KMS-11 (cell line): ENCODE measurements around the gene ANKRD55.
"Not testable (repeated sequence)": the region's sequence is repeated elsewhere in the genome, so short reads cannot be mapped to it uniquely, and the experiment has no call there.

ENCODE experiments used
- H2AFZ ChIP-seq: fragments of 200-600 bp; sonication (generic); 2 replicates; pipeline ENCODE4 v1.6.1; 2016; ENCODE audit warnings: antibody characterized with exemption, mixed run types, low read depth
- H3K27ac ChIP-seq: fragments of 200-600 bp; sonication (generic); 2 replicates; pipeline ENCODE4 v1.6.1; 2016; ENCODE audit warnings: mild to moderate bottlenecking, mixed run types
- H3K27me3 ChIP-seq: fragments of 200-600 bp; sonication (generic); 2 replicates; pipeline ENCODE4 v1.6.1; 2017; ENCODE audit warnings: mild to moderate bottlenecking, low read depth, mixed run types, moderate library complexity; ENCODE audit not compliant: insufficient read depth
- H3K36me3 ChIP-seq: fragments of 200-600 bp; sonication (generic); 2 replicates; pipeline ENCODE4 v1.6.1; 2017; ENCODE audit warnings: mild to moderate bottlenecking, mixed run types; ENCODE audit not compliant: insufficient read depth
- H3K4me1 ChIP-seq: fragments of 200-600 bp; sonication (generic); 2 replicates; pipeline ENCODE4 v1.6.1; 2016; ENCODE audit warnings: mild to moderate bottlenecking, low read depth, mixed run types; ENCODE audit not compliant: poor library complexity, severe bottlenecking
- H3K4me2 ChIP-seq: fragments of 200-600 bp; sonication (generic); 2 replicates; pipeline ENCODE4 v1.7.0; 2016; ENCODE audit warnings: mild to moderate bottlenecking, mixed run types
- H3K4me3 ChIP-seq: fragments of 200-600 bp; sonication (generic); IDR thresholded peaks from 2 replicates; pipeline ENCODE4 v1.6.1; 2017; ENCODE audit warnings: low read depth, low read length, mixed read lengths; ENCODE audit not compliant: insufficient read depth
- H3K79me2 ChIP-seq: fragments of 200-600 bp; sonication (generic); 2 replicates; pipeline ENCODE4 v1.6.1; 2016; ENCODE audit warnings: low read depth, mixed run types; ENCODE audit not compliant: insufficient read depth
- H3K9ac ChIP-seq: fragments of 200-600 bp; sonication (generic); 2 replicates; pipeline ENCODE4 v1.6.1; 2016; ENCODE audit warnings: mild to moderate bottlenecking, mixed run types
- H4K20me1 ChIP-seq: fragments of 200-600 bp; sonication (generic); 2 replicates; pipeline ENCODE4 v1.6.1; 2016; ENCODE audit warnings: mild to moderate bottlenecking, mixed run types; ENCODE audit not compliant: insufficient read depth
- CTCF ChIP-seq: fragments of 200-600 bp; sonication (generic); conservative IDR thresholded peaks from 2 replicates; pipeline ENCODE4 v1.6.1; 2017; ENCODE audit warnings: low read depth, mild to moderate bottlenecking, antibody characterized with exemption, low read length, moderate library complexity, mixed read lengths

ANKRD55 gene

GRCh38 chr5:56102889-56103288 lies 130.2 kb downstream of the ANKRD55 start:
- TF ChIP-seq CTCF: no peak
- H3K9ac ChIP-seq: no peak overlapping the region
- no peak overlapping the region for H3K4me2 ChIP-seq
- H3K27me3 ChIP-seq: no peaks in the 10 kb centered on the region
- no peak overlapping the region for H2AFZ ChIP-seq
- H3K4me1 ChIP-seq: peaks cover 36% of the 10 kb centered on the region
- H3K27ac ChIP-seq: no peak overlapping the region
- H3K36me3 ChIP-seq: no peaks in the 10 kb centered on the region
- H3K79me2 ChIP-seq: no peaks in the 10 kb centered on the region
- no peaks in the 10 kb centered on the region for H4K20me1 ChIP-seq
- H3K4me3 ChIP-seq: no peak overlapping the region

- H3K27me3 ChIP-seq, H3K36me3 ChIP-seq, H2AFZ ChIP-seq, H3K4me2 ChIP-seq, H3K9ac ChIP-seq, H3K79me2 ChIP-seq, H3K4me3 ChIP-seq, H4K20me1 ChIP-seq, H3K27ac ChIP-seq: not testable (repeated sequence)
- peaks cover 36% of the 10 kb centered on the region for H3K4me1 ChIP-seq
These were observed 130.9 kb downstream of the ANKRD55 start for GRCh38 chr5:56102207-56102606.

- Histone ChIP-seq H3K36me3 (no peaks in the 10 kb centered on the region), H3K79me2 (no peaks in the 10 kb centered on the region), H3K27ac (no peak overlapping the region), H3K4me2 (no peak overlapping the region), H4K20me1 (no peaks in the 10 kb centered on the region), H2AFZ (no peak overlapping the region), H3K9ac (no peak overlapping the region), H3K4me3 (no peak overlapping the region), H3K27me3 (no peaks in the 10 kb centered on the region), H3K4me1 (peaks cover 39% of the 10 kb centered on the region)
- no peak for TF ChIP-seq CTCF
These were observed 131.9 kb downstream of the ANKRD55 start for GRCh38 chr5:56101180-56101579.

- Histone ChIP-seq H3K79me2 (no peaks in the 10 kb centered on the region), H3K4me1 (peaks cover 39% of the 10 kb centered on the region), H3K4me2 (0 out of 2 replicates have a peak overlapping the region, but pooled peaks have one; percentile 6), H3K4me3 (no peak overlapping the region), H3K27me3 (no peaks in the 10 kb centered on the region), H4K20me1 (no peaks in the 10 kb centered on the region), H2AFZ (peak overlapping the region; percentile 16; the same call in 1 of the 2 replicates), H3K9ac (no peak overlapping the region), H3K36me3 (no peaks in the 10 kb centered on the region), H3K27ac (no peak overlapping the region)
- no peak for TF ChIP-seq CTCF
These were observed 132.5 kb downstream of the ANKRD55 start for GRCh38 chr5:56100439-56101176.

- H3K4me3 ChIP-seq: no peak overlapping the region
- no peak overlapping the region for H3K4me2 ChIP-seq
- peaks cover 44% of the 10 kb centered on the region for H3K4me1 ChIP-seq
- H2AFZ ChIP-seq: no peak overlapping the region
- H3K36me3 ChIP-seq: no peaks in the 10 kb centered on the region
- H3K27ac ChIP-seq: no peak overlapping the region
- H4K20me1 ChIP-seq: no peaks in the 10 kb centered on the region
- no peaks in the 10 kb centered on the region for H3K79me2 ChIP-seq
- no peak for TF ChIP-seq CTCF
- H3K9ac ChIP-seq: no peak overlapping the region
- no peaks in the 10 kb centered on the region for H3K27me3 ChIP-seq
These were observed 133.8 kb downstream of the ANKRD55 start for GRCh38 chr5:56099346-56099745.
